Breast epithelium (tissue), 4 donors: ENCODE data around the gene ADGRV1. TPM values are rescaled to one million over a fixed set of nuclear protein-coding genes. Genes with fewer than 3 reads are reported as not detected.

Experiments used
- DNase-seq, 2 donors: peaks; one replicate each; pipeline ENCODE4 v3.0.0-alpha.2; 2019; ENCODE audit warnings: low spot score in 2 of 2
- H3K27ac ChIP-seq, 2 donors: fragments of 200-600 bp; sonication (generic) in 1 of 2; one replicate each; pipeline ENCODE4 v1.5.1; 2016 to 2019; ENCODE audit warnings: mild to moderate bottlenecking in 1 of 2
- H3K27me3 ChIP-seq, 2 donors: fragments of 200-600 bp; sonication (generic) in 1 of 2; one replicate each; pipeline versions ENCODE4 v1.5.1 to v1.6.0; 2017 to 2019; ENCODE audit warnings: control low read depth in 1 of 2, mild to moderate bottlenecking in 1 of 2
- H3K36me3 ChIP-seq: fragments of 200-600 bp; one replicate; pipeline ENCODE4 v1.5.1; 2019
- H3K4me1 ChIP-seq, 2 donors: fragments of 200-600 bp; sonication (generic); one replicate each; pipeline ENCODE4 v1.5.1; 2016 to 2019; ENCODE audit warnings: control low read depth in 1 of 2
- H3K4me3 ChIP-seq, 3 donors: fragments of 200-600 bp; sonication (generic); 1 replicate in 2 of 3; 2 replicates in 1 of 3; pipeline ENCODE4 v1.5.1; 2016 to 2019; ENCODE audit warnings: mild to moderate bottlenecking in 3 of 3, moderate library complexity in 2 of 3
- H3K9me3 ChIP-seq, 2 donors: fragments of 200-600 bp; sonication (generic) in 1 of 2; one replicate each; pipeline ENCODE4 v1.5.1; 2016 to 2019; ENCODE audit warnings: control low read depth in 1 of 2
- POLR2A ChIP-seq: fragments of 450-650 bp; IDR thresholded peaks from one replicate; pipeline ENCODE4 v1.6.1; 2016; ENCODE audit warnings: antibody characterized with exemption, mild to moderate bottlenecking, moderate library complexity
- POLR2AphosphoS5 ChIP-seq, 3 donors: sonication (generic); formaldehyde crosslinking; IDR thresholded peaks; one replicate each; pipeline ENCODE4 v1.6.1; 2017; ENCODE audit warnings: antibody characterized with exemption in 3 of 3
- intact Hi-C: fragments of 100-400 bp; cut with DNase I; formaldehyde crosslinking; loops from one replicate; pipeline ENCODE4 v1.15.1; 2023; ENCODE audit warnings: low total_unique reads
- total RNA-seq, 3 donors: library from RNA; depleted of rRNA; stranded (reverse); fragments of >200 nt; gene quantifications; one replicate each; pipeline ENCODE4 v1.1.0, GENCODE V29; 2016
- TF ChIP-seq, protein P1 (sequence below), 3 donors: fragments of 450-650 bp; IDR thresholded peaks; one replicate each; pipeline ENCODE4 v1.5.1; 2016 to 2017; ENCODE audit warnings: antibody characterized with exemption in 3 of 3, mild to moderate bottlenecking in 3 of 3, moderate library complexity in 3 of 3

The ADGRV1 gene
- total RNA-seq, 3 donors from 2014 or later = 0.32 to 85.2 (median 55.3) TPM

DNA sequence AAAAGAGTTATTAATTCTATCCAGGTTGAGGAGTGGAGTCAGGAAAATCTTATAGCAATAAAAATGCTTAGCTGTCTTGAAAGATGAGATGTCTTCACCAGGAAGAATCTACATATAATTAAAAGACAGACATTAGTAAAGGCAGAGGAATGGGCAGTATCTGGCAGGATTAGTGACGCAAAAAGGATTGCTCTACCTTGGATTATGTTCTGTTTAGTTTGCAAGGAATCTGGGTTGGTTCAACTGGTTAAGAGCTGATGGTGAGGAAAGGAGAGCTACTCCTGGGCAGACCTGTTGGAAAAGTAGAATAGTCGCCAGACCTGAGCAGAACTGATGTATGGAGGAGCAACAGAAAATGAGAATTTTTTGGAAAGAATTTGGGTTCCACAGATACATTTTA is 318.5 kb downstream of the ADGRV1 start:
- Histone ChIP-seq H3K4me3 (no peak overlapping the region), H3K4me1 (no peaks in the 10 kb centered on the region), H3K9me3 (no peaks in the 10 kb centered on the region), H3K27me3 (no peaks in the 10 kb centered on the region), H3K27ac (no peak overlapping the region), H3K36me3 (no peaks in the 10 kb centered on the region)
- intact Hi-C loops = no loop called here
- DNase-seq = no peak
- TF ChIP-seq POLR2A (no peak), POLR2AphosphoS5 (IDR thresholded peaks at IDR 0.05) (no peak)
- TF ChIP-seq, protein P1, sequence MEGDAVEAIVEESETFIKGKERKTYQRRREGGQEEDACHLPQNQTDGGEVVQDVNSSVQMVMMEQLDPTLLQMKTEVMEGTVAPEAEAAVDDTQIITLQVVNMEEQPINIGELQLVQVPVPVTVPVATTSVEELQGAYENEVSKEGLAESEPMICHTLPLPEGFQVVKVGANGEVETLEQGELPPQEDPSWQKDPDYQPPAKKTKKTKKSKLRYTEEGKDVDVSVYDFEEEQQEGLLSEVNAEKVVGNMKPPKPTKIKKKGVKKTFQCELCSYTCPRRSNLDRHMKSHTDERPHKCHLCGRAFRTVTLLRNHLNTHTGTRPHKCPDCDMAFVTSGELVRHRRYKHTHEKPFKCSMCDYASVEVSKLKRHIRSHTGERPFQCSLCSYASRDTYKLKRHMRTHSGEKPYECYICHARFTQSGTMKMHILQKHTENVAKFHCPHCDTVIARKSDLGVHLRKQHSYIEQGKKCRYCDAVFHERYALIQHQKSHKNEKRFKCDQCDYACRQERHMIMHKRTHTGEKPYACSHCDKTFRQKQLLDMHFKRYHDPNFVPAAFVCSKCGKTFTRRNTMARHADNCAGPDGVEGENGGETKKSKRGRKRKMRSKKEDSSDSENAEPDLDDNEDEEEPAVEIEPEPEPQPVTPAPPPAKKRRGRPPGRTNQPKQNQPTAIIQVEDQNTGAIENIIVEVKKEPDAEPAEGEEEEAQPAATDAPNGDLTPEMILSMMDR (IDR thresholded peaks at IDR 0.05) = no peak

DNA sequence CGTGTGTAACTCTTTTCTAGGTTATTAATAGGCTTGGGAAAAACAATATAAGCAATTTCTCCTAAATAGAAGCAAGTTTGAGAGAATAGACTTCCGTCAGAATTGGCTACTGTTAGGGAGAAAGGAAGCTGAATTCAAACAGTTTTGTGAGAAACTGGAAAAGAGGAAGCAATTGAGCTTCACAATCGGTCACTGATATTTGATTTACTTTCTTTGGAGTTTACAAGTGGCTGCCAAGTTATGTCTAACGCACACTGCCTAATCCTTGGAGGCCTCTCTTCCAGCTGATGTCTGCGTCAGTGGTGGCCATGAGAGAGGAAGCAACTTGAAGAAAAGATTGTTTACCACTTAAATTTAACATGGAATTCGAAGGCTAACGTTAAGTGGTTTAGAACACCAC is 319.5 kb downstream of the ADGRV1 start:
- Histone ChIP-seq H3K4me1 (no peaks in the 10 kb centered on the region), H3K9me3 (no peaks in the 10 kb centered on the region), H3K27me3 (no peaks in the 10 kb centered on the region), H3K36me3 (no peaks in the 10 kb centered on the region), H3K27ac (peak overlapping the region in 1 of 2 donors; percentile 62), H3K4me3 (no peak overlapping the region)
- no peak for DNase-seq
- TF ChIP-seq, protein P1 (IDR thresholded peaks at IDR 0.05) = no peak
- TF ChIP-seq POLR2A (no peak), POLR2AphosphoS5 (IDR thresholded peaks at IDR 0.05) (no peak)
- intact Hi-C loops = no loop called here

DNA sequence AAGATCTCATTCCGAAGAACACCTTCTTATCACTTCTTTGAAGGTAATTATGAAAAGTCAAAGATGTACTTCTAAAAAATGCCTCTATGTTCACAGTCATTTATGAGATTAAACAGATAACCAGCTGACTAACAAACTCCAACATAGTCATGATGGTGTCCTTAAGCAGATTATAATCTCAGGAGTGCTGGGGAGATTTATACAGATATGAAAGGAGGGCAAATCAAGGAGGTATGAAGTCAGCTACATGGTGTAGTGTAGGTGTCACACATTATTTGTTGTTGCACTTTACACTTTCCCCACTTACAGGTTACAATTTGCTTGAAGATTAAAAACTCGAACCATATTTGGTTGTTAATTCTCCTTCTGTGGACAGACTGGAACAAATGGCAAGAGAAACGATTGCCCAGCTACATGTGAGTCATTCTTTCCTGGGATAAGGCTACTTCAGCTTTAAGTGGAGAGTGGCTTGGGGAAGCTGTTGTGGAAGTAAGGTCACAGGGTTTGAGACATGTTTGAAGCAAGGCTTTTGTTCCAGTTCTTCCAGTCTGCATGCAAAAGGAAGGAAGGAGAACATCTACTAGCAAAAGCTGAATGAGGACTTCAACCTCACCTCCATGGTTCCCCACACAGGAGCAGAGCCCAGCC is 320.1 kb downstream of the ADGRV1 start:
- TF ChIP-seq POLR2AphosphoS5 (IDR thresholded peaks at IDR 0.05) (no peak), POLR2A (no peak)
- TF ChIP-seq, protein P1 (IDR thresholded peaks at IDR 0.05) = no peak
- no peaks in the 10 kb centered on the region for H3K9me3 ChIP-seq
- H3K36me3 ChIP-seq = no peaks in the 10 kb centered on the region
- H3K27ac ChIP-seq = peak overlapping the region in 1 of 2 donors; percentile 62
- intact Hi-C loops = no loop called here
- H3K27me3 ChIP-seq = no peaks in the 10 kb centered on the region
- H3K4me3 ChIP-seq = no peak overlapping the region
- H3K4me1 ChIP-seq = no peaks in the 10 kb centered on the region
- no peak for DNase-seq

DNA sequence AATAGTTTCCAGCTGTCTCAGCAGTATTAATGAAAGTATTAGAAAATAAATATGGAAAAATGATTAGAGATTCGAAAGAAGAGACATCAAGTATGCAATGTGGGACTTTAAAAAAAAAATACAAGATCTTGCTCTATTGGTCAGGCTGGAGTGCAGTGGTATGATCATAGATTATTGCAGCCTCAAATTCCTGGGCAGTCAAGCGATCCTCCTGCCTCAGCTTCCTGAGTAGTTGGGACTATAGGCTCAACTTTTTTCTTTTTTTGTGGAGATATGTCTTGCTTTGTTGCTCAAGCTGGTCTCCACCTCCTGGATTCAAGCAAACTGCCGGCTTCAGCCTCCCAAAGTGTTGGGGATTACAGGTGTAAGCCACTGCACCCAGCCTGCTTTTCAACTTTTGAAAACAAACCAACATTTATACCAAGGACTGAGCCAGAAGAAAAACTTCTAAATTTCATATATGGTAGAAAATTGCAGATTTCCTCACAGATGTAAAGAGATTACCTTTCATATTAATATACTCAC is 323.1 kb downstream of the ADGRV1 start:
- Histone ChIP-seq H3K9me3 (no peaks in the 10 kb centered on the region), H3K27me3 (no peaks in the 10 kb centered on the region), H3K27ac (no peak overlapping the region), H3K4me3 (no peak overlapping the region), H3K36me3 (no peaks in the 10 kb centered on the region), H3K4me1 (no peaks in the 10 kb centered on the region)
- intact Hi-C loops = no loop called here
- DNase-seq = no peak
- TF ChIP-seq POLR2AphosphoS5 (IDR thresholded peaks at IDR 0.05) (no peak), POLR2A (no peak)
- TF ChIP-seq, protein P1 (IDR thresholded peaks at IDR 0.05) = no peak

DNA sequence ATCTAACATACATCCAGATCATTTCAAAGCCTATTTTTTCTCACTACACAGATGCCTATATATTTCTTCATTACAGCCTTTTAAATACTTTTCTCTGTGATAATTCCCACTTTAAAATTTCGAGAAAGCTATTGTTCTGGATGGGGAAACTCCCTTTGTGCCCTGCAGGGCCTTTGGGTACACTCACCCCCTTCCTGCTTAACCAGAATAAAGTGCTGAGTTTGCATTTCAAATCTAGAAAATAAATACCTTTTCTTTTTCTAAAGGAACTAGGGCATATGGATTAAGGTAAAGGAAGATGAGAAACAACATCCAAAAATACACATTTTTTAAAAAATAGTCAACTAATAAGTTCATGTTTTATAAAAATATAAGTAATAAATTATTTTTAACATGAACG is 323.9 kb downstream of the ADGRV1 start:
- no peaks in the 10 kb centered on the region for H3K36me3 ChIP-seq
- no peak overlapping the region for H3K4me3 ChIP-seq
- intact Hi-C loops = no loop called here
- no peaks in the 10 kb centered on the region for H3K9me3 ChIP-seq
- no peaks in the 10 kb centered on the region for H3K27me3 ChIP-seq
- DNase-seq = no peak
- H3K4me1 ChIP-seq = no peaks in the 10 kb centered on the region
- H3K27ac ChIP-seq = no peak overlapping the region
- no peak for TF ChIP-seq POLR2A
- no peak for TF ChIP-seq POLR2AphosphoS5 (IDR thresholded peaks at IDR 0.05)
